Measurements from ENCODE around the gene MEIS3.

DNA sequence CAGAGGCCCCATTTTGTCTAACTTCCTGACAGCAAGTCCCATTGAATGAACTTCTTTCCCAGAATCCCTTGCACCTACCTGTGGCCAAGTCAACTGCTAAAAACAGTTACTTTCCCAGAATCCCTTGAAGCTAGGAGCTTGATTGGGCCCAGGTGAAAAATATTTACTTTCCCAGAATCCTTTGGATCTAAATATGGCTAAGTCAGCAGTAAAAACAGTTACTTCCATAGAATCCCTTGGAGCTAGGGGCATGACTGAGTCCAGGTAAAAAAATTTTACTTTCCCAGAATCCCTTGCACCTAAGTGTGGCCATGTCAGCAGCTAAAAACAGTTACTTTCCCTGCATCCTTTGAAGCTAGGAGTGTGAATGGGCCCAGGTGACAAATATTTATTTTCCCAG is 13.2 kb upstream of the MEIS3 start:
- no peak for TF ChIP-seq CTCF (conservative IDR thresholded peaks at IDR 0.05; ENCODE audit: low read depth, low read length)
- no peak for TF ChIP-seq EZH2 (IDR thresholded peaks at IDR 0.05; ENCODE audit: low read length, unreplicated experiment)

All from PC-3 (cell line).